OCI-LY7 (cell line): ENCODE results near the gene TMEM69. TPM values are rescaled to one million over a fixed set of nuclear protein-coding genes. Genes with fewer than 3 reads are reported as not detected.

ENCODE experiments used
- BruUV-seq: library from RNA; stranded (reverse); fragments of 400-500 nt; replicated peaks from 2 replicates; lab custom pipeline; 2021; lab: Mats Ljungman, UMichigan
- CTCF ChIA-PET: fragments of 300-600 bp; sonication (Branson Sonifier 250); formaldehyde crosslinking; loops from one replicate; lab custom pipeline; 2022; ENCODE audit warnings: antibody characterized with exemption; ENCODE audit not compliant: unreplicated experiment; lab: Charles Lee
- POLR2A ChIA-PET: fragments of 300-600 bp; sonication (Branson Sonifier 250); formaldehyde crosslinking; loops from one replicate; lab custom pipeline; 2022; ENCODE audit warnings: antibody characterized with exemption; lab: Charles Lee
- DNase-seq: peaks from one replicate; pipeline ENCODE4 v3.0.0-alpha.2; 2015; ENCODE audit warnings: low spot score
- H2AFZ ChIP-seq: fragments of 200-600 bp; sonication (generic), shearing (Covaris generic); 2 replicates; pipeline ENCODE4 v1.6.1; 2014; ENCODE audit warnings: mild to moderate bottlenecking, antibody characterized with exemption, low read length, moderate library complexity
- H3K27ac ChIP-seq: fragments of 200-600 bp; sonication (generic); 2 replicates; pipeline ENCODE4 v1.5.1; 2014; ENCODE audit warnings: mixed run types, low read depth, mild to moderate bottlenecking, moderate library complexity, low read length, inconsistent platforms; ENCODE audit not compliant: poor library complexity, severe bottlenecking
- H3K36me3 ChIP-seq: fragments of 200-600 bp; sonication (generic); 2 replicates; pipeline ENCODE4 v1.6.1; 2014; ENCODE audit warnings: mild to moderate bottlenecking, antibody characterized with exemption, low read length, moderate library complexity, mixed read lengths; ENCODE audit not compliant: insufficient read depth
- H3K4me1 ChIP-seq: fragments of 200-600 bp; sonication (generic); 2 replicates; pipeline ENCODE4 v1.5.1; 2014; ENCODE audit warnings: mild to moderate bottlenecking, low read length; ENCODE audit not compliant: insufficient read depth, poor library complexity, severe bottlenecking
- H3K4me2 ChIP-seq: fragments of 200-600 bp; sonication (generic); 2 replicates; pipeline ENCODE4 v1.6.1; 2014; ENCODE audit warnings: mild to moderate bottlenecking, low read length
- H3K4me3 ChIP-seq: fragments of 200-600 bp; sonication (generic); 2 replicates; pipeline ENCODE4 v1.5.1; 2014; ENCODE audit warnings: mild to moderate bottlenecking, low read depth, low read length; ENCODE audit not compliant: poor library complexity, severe bottlenecking
- H3K79me2 ChIP-seq: fragments of 200-600 bp; sonication (generic); 2 replicates; pipeline ENCODE4 v1.6.1; 2016; ENCODE audit warnings: low read depth, mild to moderate bottlenecking, low read length, moderate library complexity, mixed read lengths; ENCODE audit not compliant: insufficient read depth
- H3K9me2 ChIP-seq: fragments of 200-600 bp; sonication (generic); 2 replicates; pipeline ENCODE4 v1.6.1; 2016; ENCODE audit warnings: mild to moderate bottlenecking, low read length, mixed read lengths; ENCODE audit not compliant: insufficient read depth
- H3K9me3 ChIP-seq: fragments of 200-600 bp; sonication (generic); 2 replicates; pipeline ENCODE4 v1.6.1; 2014; ENCODE audit warnings: mild to moderate bottlenecking, mixed run types, low read length, mixed read lengths
- H4K20me1 ChIP-seq: fragments of 200-600 bp; sonication (generic); 2 replicates; pipeline ENCODE4 v1.6.1; 2014; ENCODE audit warnings: mild to moderate bottlenecking, antibody characterized with exemption, low read length, moderate library complexity, mixed read lengths; ENCODE audit not compliant: insufficient read depth
- EZH2phosphoT487 ChIP-seq: fragments of 200-600 bp; sonication (generic); IDR thresholded peaks from 2 replicates; pipeline ENCODE4 v1.6.1; 2018; ENCODE audit warnings: low read depth, borderline replicate concordance, mild to moderate bottlenecking, mixed run types, antibody characterized with exemption, low read length, moderate library complexity, mixed read lengths
- intact Hi-C: fragments of 100-400 bp; cut with micrococcal nuclease; formaldehyde crosslinking; loops from one replicate; pipeline ENCODE4 v1.10.0; 2022; ENCODE audit not compliant: unreplicated experiment
- total RNA-seq, 2 experiments: library from RNA; depleted of rRNA in 1 of 2; stranded (reverse); fragments of >200 nt in 1 of 2; shearing (Covaris generic) in 1 of 2; gene quantifications; 2 replicates each; pipeline ENCODE4 v1.2.3, GENCODE V29; 2014 to 2022
- TF ChIP-seq, protein P1 (sequence below): fragments of 200-600 bp; sonication (generic); conservative IDR thresholded peaks from 2 replicates; pipeline ENCODE4 v1.5.1; 2014; ENCODE audit warnings: mild to moderate bottlenecking, antibody characterized with exemption, low read length, moderate library complexity, mixed read lengths

TMEM69 gene
- total RNA-seq, 2 experiments from 2014 or later = 35.8 to 42.2 TPM

DNA sequence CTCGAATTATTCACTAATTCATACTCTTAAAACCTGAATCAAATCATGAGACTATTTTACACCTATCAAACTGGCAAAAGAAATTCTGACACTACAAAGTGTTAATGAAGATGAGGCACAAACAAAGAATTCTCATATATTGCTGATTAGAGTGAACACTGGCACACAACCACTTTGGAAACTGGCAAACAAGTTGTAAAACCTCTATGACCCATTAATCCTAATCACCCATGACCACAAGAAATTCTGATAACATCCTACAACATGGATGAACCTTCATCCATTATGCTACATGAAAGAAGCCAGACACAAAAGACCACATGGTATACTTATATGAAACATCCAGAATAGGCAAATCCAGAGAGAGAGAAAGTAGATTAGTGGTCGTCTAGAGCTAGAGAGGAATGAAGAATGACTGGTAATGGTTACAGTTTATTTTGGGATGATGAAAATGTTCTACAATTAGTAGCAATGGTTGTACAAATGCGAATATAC is 10.2 kb upstream of the TMEM69 start:
- H3K4me3 ChIP-seq = no peak overlapping the region
- H3K9me2 ChIP-seq = no peaks in the 10 kb centered on the region
- peaks cover 40% of the 10 kb centered on the region for H3K4me1 ChIP-seq
- TF ChIP-seq EZH2phosphoT487 = no peak
- TF ChIP-seq, protein P1, sequence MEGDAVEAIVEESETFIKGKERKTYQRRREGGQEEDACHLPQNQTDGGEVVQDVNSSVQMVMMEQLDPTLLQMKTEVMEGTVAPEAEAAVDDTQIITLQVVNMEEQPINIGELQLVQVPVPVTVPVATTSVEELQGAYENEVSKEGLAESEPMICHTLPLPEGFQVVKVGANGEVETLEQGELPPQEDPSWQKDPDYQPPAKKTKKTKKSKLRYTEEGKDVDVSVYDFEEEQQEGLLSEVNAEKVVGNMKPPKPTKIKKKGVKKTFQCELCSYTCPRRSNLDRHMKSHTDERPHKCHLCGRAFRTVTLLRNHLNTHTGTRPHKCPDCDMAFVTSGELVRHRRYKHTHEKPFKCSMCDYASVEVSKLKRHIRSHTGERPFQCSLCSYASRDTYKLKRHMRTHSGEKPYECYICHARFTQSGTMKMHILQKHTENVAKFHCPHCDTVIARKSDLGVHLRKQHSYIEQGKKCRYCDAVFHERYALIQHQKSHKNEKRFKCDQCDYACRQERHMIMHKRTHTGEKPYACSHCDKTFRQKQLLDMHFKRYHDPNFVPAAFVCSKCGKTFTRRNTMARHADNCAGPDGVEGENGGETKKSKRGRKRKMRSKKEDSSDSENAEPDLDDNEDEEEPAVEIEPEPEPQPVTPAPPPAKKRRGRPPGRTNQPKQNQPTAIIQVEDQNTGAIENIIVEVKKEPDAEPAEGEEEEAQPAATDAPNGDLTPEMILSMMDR = no peak
- no peak overlapping the region for H3K4me2 ChIP-seq
- BruUV-seq = no TSS peak
- ChIA-PET POLR2A (interaction anchor here (0.6 to 1.5 kb wide), 4 partner anchors 14 to 631 kb away, joined by 3 to 8 read pairs (median 3); no protein-coding TSS in a partner anchor), CTCF (no interaction called here)
- intact Hi-C loops = no loop called here
- peaks cover 65% of the 10 kb centered on the region for H3K36me3 ChIP-seq
- H2AFZ ChIP-seq = no peak overlapping the region
- H4K20me1 ChIP-seq = peaks cover 33% of the 10 kb centered on the region
- H3K79me2 ChIP-seq = peaks cover 99% of the 10 kb centered on the region
- DNase-seq = no peak
- H3K9me3 ChIP-seq = no peaks in the 10 kb centered on the region
- no peak overlapping the region for H3K27ac ChIP-seq

GRCh38 chr1:45678489-45678888 is 9.5 kb upstream of the TMEM69 start:
- no TSS peak for BruUV-seq
- no peaks in the 10 kb centered on the region for H3K9me2 ChIP-seq
- peaks cover 44% of the 10 kb centered on the region for H3K4me1 ChIP-seq
- no peak for DNase-seq
- H3K27ac ChIP-seq = no peak overlapping the region
- H3K4me2 ChIP-seq = peak overlapping the region; percentile 18
- TF ChIP-seq EZH2phosphoT487 = no peak
- TF ChIP-seq, protein P1 = no peak
- ChIA-PET POLR2A (interaction anchor here (0.5 to 1.0 kb wide), 5 partner anchors 12 to 793 kb away, joined by 3 to 5 read pairs (median 3); no protein-coding TSS in a partner anchor), CTCF (no interaction called here)
- H3K79me2 ChIP-seq = peaks cover 99% of the 10 kb centered on the region
- no peaks in the 10 kb centered on the region for H3K9me3 ChIP-seq
- H3K4me3 ChIP-seq = no peak overlapping the region
- no peak overlapping the region for H2AFZ ChIP-seq
- peaks cover 30% of the 10 kb centered on the region for H4K20me1 ChIP-seq
- H3K36me3 ChIP-seq = peaks cover 60% of the 10 kb centered on the region
- intact Hi-C loops = no loop called here

DNA sequence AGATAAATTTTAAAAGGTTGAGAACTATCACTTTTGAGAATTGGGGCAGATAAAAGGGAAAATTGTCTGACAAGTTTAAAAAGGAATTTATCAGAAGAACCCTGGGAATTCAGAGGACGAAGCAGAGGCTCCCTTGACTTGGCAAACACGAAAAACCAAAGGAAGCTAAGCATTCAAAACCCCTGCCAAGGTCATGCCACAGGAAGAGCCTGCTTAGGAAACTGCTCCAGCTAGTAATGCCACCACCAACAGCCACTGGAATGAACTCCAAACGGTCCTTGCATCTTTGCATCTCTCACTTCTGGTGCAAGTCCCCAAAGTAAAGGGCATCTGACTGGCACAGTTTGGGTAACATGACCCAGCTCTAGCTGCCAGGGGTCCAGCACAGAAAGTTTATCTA is 8.9 kb upstream of the TMEM69 start:
- CTCF ChIA-PET = no interaction called here
- no peak overlapping the region for H2AFZ ChIP-seq
- H3K27ac ChIP-seq = no peak overlapping the region
- peaks cover 30% of the 10 kb centered on the region for H4K20me1 ChIP-seq
- peaks cover 44% of the 10 kb centered on the region for H3K4me1 ChIP-seq
- no peak overlapping the region; the same call in 1 of the 2 replicates for H3K4me2 ChIP-seq
- BruUV-seq = no TSS peak
- H3K9me3 ChIP-seq = no peaks in the 10 kb centered on the region
- POLR2A ChIA-PET = interaction anchor here (0.5 to 0.9 kb wide), 3 partner anchors 12 to 90 kb away, joined by 3 to 5 read pairs (median 3); no protein-coding TSS in a partner anchor
- intact Hi-C loops = no loop called here
- H3K79me2 ChIP-seq = peaks cover 99% of the 10 kb centered on the region
- DNase-seq = no peak
- H3K9me2 ChIP-seq = no peaks in the 10 kb centered on the region
- no peak overlapping the region for H3K4me3 ChIP-seq
- peaks cover 56% of the 10 kb centered on the region for H3K36me3 ChIP-seq
- TF ChIP-seq, protein P1 = no peak
- no peak for TF ChIP-seq EZH2phosphoT487
